ENCODE results near the gene FAM184A. TPM values are rescaled to one million over a fixed set of nuclear protein-coding genes. Genes with fewer than 3 reads are reported as not detected.

The FAM184A gene
- total RNA-seq, 1 donor from 2014 or later = 7.5 TPM

- H3K36me3 Mint-ChIP-seq = peaks cover 22% of the 10 kb centered on the region
- H3K4me1 Mint-ChIP-seq (ENCODE audit: unreplicated experiment) = peaks cover 16% of the 10 kb centered on the region
- peak overlapping the region; percentile 91 for H3K4me3 Mint-ChIP-seq
- peaks cover 6% of the 10 kb centered on the region for H3K9me3 Mint-ChIP-seq
- no peaks in the 10 kb centered on the region for H3K27me3 Mint-ChIP-seq
- peak overlapping the region; percentile 89 for H3K27ac Mint-ChIP-seq
- no peak for TF ChIP-seq CTCF (conservative IDR thresholded peaks at IDR 0.05)
- no peak for DNase-seq (ENCODE audit: extremely low spot score, unreplicated experiment)
Measured at GRCh38 chr6:118935978-118936703, 142.3 kb downstream of the FAM184A start.

GRCh38 chr6:118935331-118935668 lies 143.2 kb downstream of the FAM184A start:
- peak overlapping the region; percentile 91 for H3K4me3 Mint-ChIP-seq
- peaks cover 28% of the 10 kb centered on the region for H3K36me3 Mint-ChIP-seq
- no peaks in the 10 kb centered on the region for H3K27me3 Mint-ChIP-seq
- no peak for DNase-seq (ENCODE audit: extremely low spot score, unreplicated experiment)
- peak overlapping the region; percentile 89 for H3K27ac Mint-ChIP-seq
- peaks cover 6% of the 10 kb centered on the region for H3K9me3 Mint-ChIP-seq
- H3K4me1 Mint-ChIP-seq (ENCODE audit: unreplicated experiment) = peaks cover 16% of the 10 kb centered on the region
- TF ChIP-seq CTCF (conservative IDR thresholded peaks at IDR 0.05) = no peak

GRCh38 chr6:118934461-118935330 lies 143.8 kb downstream of the FAM184A start, which contains the start of gene MCM9:
TSS of gene MCM9 (minus strand) at chr6:118935159. CDS start at chr6:118931723, 3,436 bp downstream.
- no peak for TF ChIP-seq CTCF (conservative IDR thresholded peaks at IDR 0.05)
- Mint-ChIP-seq H3K4me3 (peak within 1 kb of the TSS; percentile 91), H3K27ac (peak within 1 kb of the TSS; percentile 89), H3K36me3 (peaks cover 28% of the 10 kb centered on the region), H3K4me1 (ENCODE audit: unreplicated experiment) (peaks cover 16% of the 10 kb centered on the region), H3K9me3 (peaks cover 6% of the 10 kb centered on the region), H3K27me3 (no peaks in the 10 kb centered on the region)
- peak; percentile 89 for DNase-seq (ENCODE audit: extremely low spot score, unreplicated experiment)

- H3K4me1 Mint-ChIP-seq (ENCODE audit: unreplicated experiment) = peaks cover 16% of the 10 kb centered on the region
- peaks cover under 1% of the 10 kb centered on the region for H3K9me3 Mint-ChIP-seq
- H3K36me3 Mint-ChIP-seq = peaks cover 28% of the 10 kb centered on the region
- no peaks in the 10 kb centered on the region for H3K27me3 Mint-ChIP-seq
- peak overlapping the region; percentile 91 for H3K4me3 Mint-ChIP-seq
- DNase-seq (ENCODE audit: extremely low spot score, unreplicated experiment) = no peak
- no peak for TF ChIP-seq CTCF (conservative IDR thresholded peaks at IDR 0.05)
- H3K27ac Mint-ChIP-seq = peak overlapping the region; percentile 89
Measured at GRCh38 chr6:118933855-118934460, 144.5 kb downstream of the FAM184A start.

GRCh38 chr6:118932421-118932820 lies 146.0 kb downstream of the FAM184A start:
- peaks cover 25% of the 10 kb centered on the region for H3K36me3 Mint-ChIP-seq
- H3K27ac Mint-ChIP-seq = no peak overlapping the region
- no peaks in the 10 kb centered on the region for H3K9me3 Mint-ChIP-seq
- peak overlapping the region; percentile 79 for H3K4me3 Mint-ChIP-seq
- TF ChIP-seq CTCF (conservative IDR thresholded peaks at IDR 0.05) = no peak
- DNase-seq (ENCODE audit: extremely low spot score, unreplicated experiment) = no peak
- peaks cover 16% of the 10 kb centered on the region for H3K4me1 Mint-ChIP-seq (ENCODE audit: unreplicated experiment)
- no peaks in the 10 kb centered on the region for H3K27me3 Mint-ChIP-seq

All from type B pancreatic cell (in vitro differentiated cells).